ENCODE measurements around the gene CCDC66.

GRCh38 chr3:56547486-56547885 lies 9.5 kb upstream of the CCDC66 start:
- no peak for TF ChIP-seq ZNF384 (IDR thresholded peaks at IDR 0.05)
- TF ChIP-seq PKNOX1 (IDR thresholded peaks at IDR 0.05), result no peak
- no peak for TF ChIP-seq L3MBTL2 (conservative IDR thresholded peaks at IDR 0.05)

All from HEK293T (cell line).